WTC11 (cell line): ENCODE data around the gene SBK3. TPM values are rescaled to one million over a fixed set of nuclear protein-coding genes. Genes with fewer than 3 reads are reported as not detected.

ENCODE experiments used
- ATAC-seq: fragments of 200-7000 bp; cut with Tn5 transposase; 2 replicates; pipeline ENCODE4 v1.10.0; 2021; ENCODE audit warnings: mild to moderate bottlenecking, moderate library complexity
- CTCF ChIA-PET: fragments of 300-600 bp; sonication (Branson Sonifier 250); formaldehyde crosslinking; loops from one replicate; lab custom pipeline; 2021; ENCODE audit warnings: antibody characterized with exemption; lab: Charles Lee
- POLR2A ChIA-PET: fragments of 350-600 bp; sonication (Branson Sonifier 250); formaldehyde crosslinking; loops from one replicate; lab custom pipeline; 2021; ENCODE audit warnings: antibody characterized with exemption; lab: Charles Lee
- DNase-seq: peaks from one replicate; pipeline ENCODE4 v3.0.0; 2021; ENCODE audit warnings: low spot score
- H3K27ac Mint-ChIP-seq: 2 replicates; pipeline ENCODE4 v1.8.0; 2021; ENCODE audit warnings: mixed read lengths
- H3K27me3 Mint-ChIP-seq: 2 replicates; pipeline ENCODE4 v1.8.0; 2021; ENCODE audit warnings: low read depth, mild to moderate bottlenecking, moderate library complexity, mixed read lengths
- H3K36me3 Mint-ChIP-seq: 2 replicates; pipeline ENCODE4 v1.8.0; 2021; ENCODE audit warnings: mixed read lengths
- H3K4me1 Mint-ChIP-seq: 2 replicates; pipeline ENCODE4 v1.8.0; 2022; ENCODE audit warnings: mixed read lengths
- H3K4me3 Mint-ChIP-seq: 2 replicates; pipeline ENCODE4 v1.8.0; 2021; ENCODE audit warnings: mild to moderate bottlenecking, moderate library complexity, mixed read lengths
- H3K9me3 Mint-ChIP-seq: 2 replicates; pipeline ENCODE4 v1.8.0; 2021; ENCODE audit warnings: mixed read lengths
- AR ChIP-seq: fragments of 250-450 bp; sonication (Bioruptor Pico); IDR thresholded peaks from 2 replicates; pipeline ENCODE4 v1.9.0; 2021; ENCODE audit warnings: mild to moderate bottlenecking
- ESRRA ChIP-seq: sonication (generic); formaldehyde crosslinking; IDR thresholded peaks from 2 replicates; pipeline ENCODE4 v1.8.1; 2022; ENCODE audit warnings: mild to moderate bottlenecking, missing genetic modification reagents, borderline replicate concordance
- FOXP1 ChIP-seq: sonication (generic); formaldehyde crosslinking; IDR thresholded peaks from 2 replicates; pipeline ENCODE4 v1.8.0; 2022; ENCODE audit warnings: missing genetic modification reagents, mild to moderate bottlenecking, moderate library complexity, borderline replicate concordance
- GABPB1 ChIP-seq: sonication (generic); formaldehyde crosslinking; IDR thresholded peaks from 2 replicates; pipeline ENCODE4 v1.8.1; 2023; ENCODE audit warnings: mild to moderate bottlenecking, missing genetic modification reagents
- JUN ChIP-seq: sonication (generic); formaldehyde crosslinking; IDR thresholded peaks from 2 replicates; pipeline ENCODE4 v1.8.0; 2023; ENCODE audit warnings: mild to moderate bottlenecking, missing genetic modification reagents
- KAT7 ChIP-seq: sonication (generic); formaldehyde crosslinking; IDR thresholded peaks from 2 replicates; pipeline ENCODE4 v1.8.1; 2023; ENCODE audit warnings: missing genetic modification reagents, mild to moderate bottlenecking, borderline replicate concordance
- MXD4 ChIP-seq: fragments of 250-450 bp; sonication (Bioruptor Pico); IDR thresholded peaks from 2 replicates; pipeline ENCODE4 v1.8.0; 2021; ENCODE audit warnings: mild to moderate bottlenecking, moderate library complexity, borderline replicate concordance
- MYBL2 ChIP-seq: sonication (generic); formaldehyde crosslinking; IDR thresholded peaks from 2 replicates; pipeline ENCODE4 v1.8.1; 2023; ENCODE audit warnings: mild to moderate bottlenecking, moderate library complexity, missing genetic modification reagents
- NR2C2 ChIP-seq: sonication (generic); formaldehyde crosslinking; IDR thresholded peaks from 2 replicates; pipeline ENCODE4 v1.8.0; 2022; ENCODE audit warnings: mild to moderate bottlenecking, missing genetic modification reagents
- OVOL2 ChIP-seq: fragments of 250-450 bp; sonication (Bioruptor Pico); IDR thresholded peaks from 2 replicates; pipeline ENCODE4 v1.9.0; 2021; ENCODE audit warnings: mild to moderate bottlenecking, borderline replicate concordance
- SMAD4 ChIP-seq: sonication (generic); formaldehyde crosslinking; IDR thresholded peaks from 2 replicates; pipeline ENCODE4 v1.8.0; 2022; ENCODE audit warnings: mild to moderate bottlenecking, missing genetic modification reagents
- ZNF121 ChIP-seq: sonication (generic); formaldehyde crosslinking; IDR thresholded peaks from 2 replicates; pipeline ENCODE4 v1.8.0; 2023; ENCODE audit warnings: missing genetic modification reagents
- ZNF219 ChIP-seq: sonication (generic); formaldehyde crosslinking; IDR thresholded peaks from 2 replicates; pipeline ENCODE4 v1.8.0; 2023; ENCODE audit warnings: missing genetic modification reagents, mild to moderate bottlenecking, borderline replicate concordance
- ZNF263 ChIP-seq: sonication (generic); formaldehyde crosslinking; IDR thresholded peaks from 2 replicates; pipeline ENCODE4 v1.8.1; 2022; ENCODE audit warnings: low read depth, mild to moderate bottlenecking, moderate library complexity, missing genetic modification reagents
- ZNF281 ChIP-seq: sonication (generic); formaldehyde crosslinking; IDR thresholded peaks from 2 replicates; pipeline ENCODE4 v1.8.0; 2023; ENCODE audit warnings: mild to moderate bottlenecking, missing genetic modification reagents
- ZNF317 ChIP-seq: sonication (generic); formaldehyde crosslinking; IDR thresholded peaks from 2 replicates; pipeline ENCODE4 v1.8.1; 2023; ENCODE audit warnings: low read depth, mild to moderate bottlenecking, moderate library complexity, missing genetic modification reagents, borderline replicate concordance
- total RNA-seq: library from RNA; stranded (reverse); gene quantifications from 3 replicates; pipeline ENCODE4 v1.2.3, GENCODE V29; 2021
- TF ChIP-seq, protein P1 (sequence below): sonication (generic); formaldehyde crosslinking; IDR thresholded peaks from 2 replicates; pipeline ENCODE4 v1.8.0; 2022; ENCODE audit warnings: mild to moderate bottlenecking, missing genetic modification reagents
- TF ChIP-seq, protein P2 (sequence below): sonication (generic); formaldehyde crosslinking; IDR thresholded peaks from 2 replicates; pipeline ENCODE4 v1.8.0; 2022; ENCODE audit warnings: mild to moderate bottlenecking, missing genetic modification reagents
- TF ChIP-seq, protein P3 (sequence below): sonication (generic); formaldehyde crosslinking; IDR thresholded peaks from 2 replicates; pipeline ENCODE4 v1.8.0; 2023; ENCODE audit warnings: missing genetic modification reagents
- TF ChIP-seq, protein P4 (sequence below): sonication (generic); formaldehyde crosslinking; IDR thresholded peaks from 2 replicates; pipeline ENCODE4 v1.8.1; 2022; ENCODE audit warnings: mild to moderate bottlenecking, missing genetic modification reagents, moderate library complexity, borderline replicate concordance
- TF ChIP-seq, protein P5 (sequence below): sonication (generic); formaldehyde crosslinking; IDR thresholded peaks from 2 replicates; pipeline ENCODE4 v1.8.1; 2022; ENCODE audit warnings: missing genetic modification reagents, borderline replicate concordance

The SBK3 gene
- total RNA-seq, 1 experiment from 2014 or later: 0.90 TPM

- TF ChIP-seq, protein P1, sequence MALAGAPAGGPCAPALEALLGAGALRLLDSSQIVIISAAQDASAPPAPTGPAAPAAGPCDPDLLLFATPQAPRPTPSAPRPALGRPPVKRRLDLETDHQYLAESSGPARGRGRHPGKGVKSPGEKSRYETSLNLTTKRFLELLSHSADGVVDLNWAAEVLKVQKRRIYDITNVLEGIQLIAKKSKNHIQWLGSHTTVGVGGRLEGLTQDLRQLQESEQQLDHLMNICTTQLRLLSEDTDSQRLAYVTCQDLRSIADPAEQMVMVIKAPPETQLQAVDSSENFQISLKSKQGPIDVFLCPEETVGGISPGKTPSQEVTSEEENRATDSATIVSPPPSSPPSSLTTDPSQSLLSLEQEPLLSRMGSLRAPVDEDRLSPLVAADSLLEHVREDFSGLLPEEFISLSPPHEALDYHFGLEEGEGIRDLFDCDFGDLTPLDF: no peak
- TF ChIP-seq NR2C2 (CRISPR knock-in tag) (no peak), ZNF121 (CRISPR knock-in tag) (no peak)
- TF ChIP-seq, protein P2, sequence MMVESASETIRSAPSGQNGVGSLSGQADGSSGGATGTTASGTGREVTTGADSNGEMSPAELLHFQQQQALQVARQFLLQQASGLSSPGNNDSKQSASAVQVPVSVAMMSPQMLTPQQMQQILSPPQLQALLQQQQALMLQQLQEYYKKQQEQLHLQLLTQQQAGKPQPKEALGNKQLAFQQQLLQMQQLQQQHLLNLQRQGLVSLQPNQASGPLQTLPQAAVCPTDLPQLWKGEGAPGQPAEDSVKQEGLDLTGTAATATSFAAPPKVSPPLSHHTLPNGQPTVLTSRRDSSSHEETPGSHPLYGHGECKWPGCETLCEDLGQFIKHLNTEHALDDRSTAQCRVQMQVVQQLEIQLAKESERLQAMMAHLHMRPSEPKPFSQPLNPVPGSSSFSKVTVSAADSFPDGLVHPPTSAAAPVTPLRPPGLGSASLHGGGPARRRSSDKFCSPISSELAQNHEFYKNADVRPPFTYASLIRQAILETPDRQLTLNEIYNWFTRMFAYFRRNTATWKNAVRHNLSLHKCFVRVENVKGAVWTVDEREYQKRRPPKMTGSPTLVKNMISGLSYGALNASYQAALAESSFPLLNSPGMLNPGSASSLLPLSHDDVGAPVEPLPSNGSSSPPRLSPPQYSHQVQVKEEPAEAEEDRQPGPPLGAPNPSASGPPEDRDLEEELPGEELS (CRISPR knock-in tag): peak; percentile 85
These were observed 35.9 kb upstream of the SBK3 start (continued) for GRCh38 chr19:55581145-55581822.

- CTCF ChIA-PET: interaction anchor here (0.7 to 2.0 kb wide), 5 partner anchors 19 to 437 kb away, joined by 4 to 20 read pairs (median 5); partner anchors contain the start of genes FIZ1 and ZNF865
- peaks cover 17% of the 10 kb centered on the region for H3K27me3 Mint-ChIP-seq
- TF ChIP-seq AR (CRISPR knock-in tag) (no peak), ZNF317 (CRISPR knock-in tag) (no peak), FOXP1 (no peak), SMAD4 (CRISPR knock-in tag) (no peak), KAT7 (CRISPR knock-in tag) (peak; percentile 33; the same call in 1 of the 2 replicates), ESRRA (CRISPR knock-in tag) (no peak), MXD4 (CRISPR knock-in tag) (no peak), JUN (no peak), ZNF281 (CRISPR knock-in tag) (0 out of 2 replicates have a peak, but pooled peaks have one; percentile 15), OVOL2 (no peak), MYBL2 (CRISPR knock-in tag) (no peak), GABPB1 (CRISPR knock-in tag) (peak; percentile 53), ZNF263 (CRISPR knock-in tag) (no peak), ZNF219 (no peak)
- TF ChIP-seq, protein P3, sequence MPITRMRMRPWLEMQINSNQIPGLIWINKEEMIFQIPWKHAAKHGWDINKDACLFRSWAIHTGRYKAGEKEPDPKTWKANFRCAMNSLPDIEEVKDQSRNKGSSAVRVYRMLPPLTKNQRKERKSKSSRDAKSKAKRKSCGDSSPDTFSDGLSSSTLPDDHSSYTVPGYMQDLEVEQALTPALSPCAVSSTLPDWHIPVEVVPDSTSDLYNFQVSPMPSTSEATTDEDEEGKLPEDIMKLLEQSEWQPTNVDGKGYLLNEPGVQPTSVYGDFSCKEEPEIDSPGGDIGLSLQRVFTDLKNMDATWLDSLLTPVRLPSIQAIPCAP (CRISPR knock-in tag): no peak
- TF ChIP-seq, protein P4, sequence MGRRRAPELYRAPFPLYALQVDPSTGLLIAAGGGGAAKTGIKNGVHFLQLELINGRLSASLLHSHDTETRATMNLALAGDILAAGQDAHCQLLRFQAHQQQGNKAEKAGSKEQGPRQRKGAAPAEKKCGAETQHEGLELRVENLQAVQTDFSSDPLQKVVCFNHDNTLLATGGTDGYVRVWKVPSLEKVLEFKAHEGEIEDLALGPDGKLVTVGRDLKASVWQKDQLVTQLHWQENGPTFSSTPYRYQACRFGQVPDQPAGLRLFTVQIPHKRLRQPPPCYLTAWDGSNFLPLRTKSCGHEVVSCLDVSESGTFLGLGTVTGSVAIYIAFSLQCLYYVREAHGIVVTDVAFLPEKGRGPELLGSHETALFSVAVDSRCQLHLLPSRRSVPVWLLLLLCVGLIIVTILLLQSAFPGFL: no peak
- TF ChIP-seq, protein P5, sequence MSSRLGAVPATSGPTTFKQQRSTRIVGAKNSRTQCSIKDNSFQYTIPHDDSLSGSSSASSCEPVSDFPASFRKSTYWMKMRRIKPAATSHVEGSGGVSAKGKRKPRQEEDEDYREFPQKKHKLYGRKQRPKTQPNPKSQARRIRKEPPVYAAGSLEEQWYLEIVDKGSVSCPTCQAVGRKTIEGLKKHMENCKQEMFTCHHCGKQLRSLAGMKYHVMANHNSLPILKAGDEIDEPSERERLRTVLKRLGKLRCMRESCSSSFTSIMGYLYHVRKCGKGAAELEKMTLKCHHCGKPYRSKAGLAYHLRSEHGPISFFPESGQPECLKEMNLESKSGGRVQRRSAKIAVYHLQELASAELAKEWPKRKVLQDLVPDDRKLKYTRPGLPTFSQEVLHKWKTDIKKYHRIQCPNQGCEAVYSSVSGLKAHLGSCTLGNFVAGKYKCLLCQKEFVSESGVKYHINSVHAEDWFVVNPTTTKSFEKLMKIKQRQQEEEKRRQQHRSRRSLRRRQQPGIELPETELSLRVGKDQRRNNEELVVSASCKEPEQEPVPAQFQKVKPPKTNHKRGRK (CRISPR knock-in tag): no peak
These were observed 35.3 kb upstream of the SBK3 start, which contains the start of gene ZNF579 for GRCh38 chr19:55580628-55581144. TSS of gene ZNF579 (minus strand) at chr19:55580848. CDS start at chr19:55579639, 1,209 bp downstream.

More at GRCh38 chr19:55580628-55581144, 35.3 kb upstream of the SBK3 start, which contains the start of gene ZNF579:
- ATAC-seq (peak; percentile 72), DNase-seq (peak; percentile 89)
- POLR2A ChIA-PET: interaction anchor here (1.1 to 1.2 kb wide), 3 partner anchors 19 to 44 kb away, joined by 3 to 7 read pairs (median 3); partner anchors contain the start of genes FIZ1 and ZNF784
- no peaks in the 10 kb centered on the region for H3K9me3 Mint-ChIP-seq
- peak within 1 kb of the TSS; percentile 90 for H3K27ac Mint-ChIP-seq
- H3K4me1 Mint-ChIP-seq: peaks cover 10% of the 10 kb centered on the region
- H3K4me3 Mint-ChIP-seq: peak within 1 kb of the TSS; percentile 86
- H3K36me3 Mint-ChIP-seq: peaks cover 13% of the 10 kb centered on the region
